GM23338 (cell line): ENCODE data around the gene PPM1H. TPM values are rescaled to one million over a fixed set of nuclear protein-coding genes. Genes with fewer than 3 reads are reported as not detected.

Experiments used
- ATAC-seq: fragments of 200-7000 bp; cut with Tn5 transposase; 3 replicates; pipeline ENCODE4 v1.9.1; 2020
- DNase-seq: peaks from one replicate; pipeline ENCODE4 v3.0.0-alpha.2; 2015; ENCODE audit warnings: low spot score
- H2AFZ ChIP-seq: fragments of 200-600 bp; sonication (generic); 2 replicates; pipeline ENCODE4 v1.8.0; 2016; ENCODE audit warnings: antibody characterized with exemption, mild to moderate bottlenecking, moderate library complexity
- H3F3A ChIP-seq: fragments of 200-600 bp; sonication (generic); replicated peaks from 2 replicates; pipeline ENCODE4 v1.8.0; 2017; ENCODE audit warnings: antibody characterized with exemption, mixed run types, low read depth
- H3K27ac ChIP-seq: fragments of 200-600 bp; sonication (generic); 2 replicates; pipeline ENCODE4 v1.6.1; 2016; ENCODE audit warnings: low read depth
- H3K27me3 ChIP-seq: fragments of 200-600 bp; sonication (generic); 2 replicates; pipeline ENCODE4 v1.8.0; 2016; ENCODE audit warnings: mild to moderate bottlenecking, mixed run types, moderate library complexity; ENCODE audit not compliant: insufficient read depth
- H3K36me3 ChIP-seq: fragments of 200-600 bp; sonication (generic); 2 replicates; pipeline ENCODE4 v1.8.0; 2016; ENCODE audit warnings: mild to moderate bottlenecking; ENCODE audit not compliant: insufficient read depth
- H3K4me1 ChIP-seq: fragments of 200-600 bp; sonication (generic); 2 replicates; pipeline ENCODE4 v1.8.0; 2016; ENCODE audit warnings: mild to moderate bottlenecking, moderate library complexity; ENCODE audit not compliant: insufficient read depth
- H3K4me2 ChIP-seq: fragments of 200-600 bp; sonication (generic); 2 replicates; pipeline ENCODE4 v1.7.1; 2017; ENCODE audit warnings: mixed run types
- H3K4me3 ChIP-seq: fragments of 200-600 bp; sonication (generic); 2 replicates; pipeline ENCODE4 v1.6.1; 2016; ENCODE audit warnings: mixed run types
- H3K79me2 ChIP-seq: fragments of 200-600 bp; sonication (generic); replicated peaks from 2 replicates; pipeline ENCODE4 v1.8.0; 2017; ENCODE audit warnings: mild to moderate bottlenecking; ENCODE audit not compliant: insufficient read depth
- H3K9me2 ChIP-seq: fragments of 200-600 bp; sonication (generic); 2 replicates; pipeline ENCODE4 v1.8.0; 2017; ENCODE audit not compliant: insufficient read depth
- H4K20me1 ChIP-seq: fragments of 200-600 bp; sonication (generic); replicated peaks from 2 replicates; pipeline ENCODE4 v1.8.0; 2017; ENCODE audit warnings: mild to moderate bottlenecking; ENCODE audit not compliant: insufficient read depth
- H3K27ac Mint-ChIP-seq: 2 replicates; pipeline ENCODE4 v1.8.0; 2020; ENCODE audit warnings: inconsistent platforms, mild to moderate bottlenecking, moderate library complexity, mixed read lengths
- H3K27me3 Mint-ChIP-seq: 3 replicates; pipeline ENCODE4 v1.8.0; 2022; ENCODE audit warnings: low read depth, mild to moderate bottlenecking, moderate library complexity, mixed read lengths, inconsistent platforms; ENCODE audit not compliant: insufficient read depth, poor library complexity
- H3K36me3 Mint-ChIP-seq: 3 replicates; pipeline ENCODE4 v1.8.0; 2021; ENCODE audit warnings: low read depth, mild to moderate bottlenecking, inconsistent platforms, moderate library complexity, mixed read lengths
- H3K4me1 Mint-ChIP-seq: 3 replicates; pipeline ENCODE4 v1.8.0; 2020; ENCODE audit warnings: mild to moderate bottlenecking, inconsistent platforms, mixed read lengths
- H3K4me3 Mint-ChIP-seq: 3 replicates; pipeline ENCODE4 v1.8.0; 2021; ENCODE audit warnings: moderate library complexity, mild to moderate bottlenecking, inconsistent platforms, mixed read lengths
- H3K9me3 Mint-ChIP-seq: 3 replicates; pipeline ENCODE4 v1.8.0; 2020; ENCODE audit warnings: moderate library complexity, mild to moderate bottlenecking, inconsistent platforms, mixed read lengths
- CREB1 ChIP-seq: fragments of 250-450 bp; sonication (Bioruptor Pico); IDR thresholded peaks from 2 replicates; pipeline ENCODE4 v1.5.0; 2020; ENCODE audit warnings: low read depth, mild to moderate bottlenecking, moderate library complexity
- ETS1 ChIP-seq: IDR thresholded peaks from 2 replicates; pipeline ENCODE4 v1.6.1; 2016; ENCODE audit warnings: antibody characterized with exemption
- EZH2phosphoT487 ChIP-seq: fragments of 200-600 bp; sonication (generic); IDR thresholded peaks from one replicate; pipeline ENCODE4 v1.8.1; 2018; ENCODE audit warnings: antibody characterized with exemption; ENCODE audit not compliant: unreplicated experiment
- JUNB ChIP-seq: IDR thresholded peaks from one replicate; pipeline ENCODE4 v1.6.1; 2016; ENCODE audit warnings: antibody characterized with exemption; ENCODE audit not compliant: unreplicated experiment
- STAT1 ChIP-seq: IDR thresholded peaks from one replicate; pipeline ENCODE4 v1.6.1; 2016; ENCODE audit warnings: antibody characterized with exemption; ENCODE audit not compliant: unreplicated experiment
- ZNF331 ChIP-seq: fragments of 250-450 bp; sonication (Bioruptor Pico); IDR thresholded peaks from 2 replicates; pipeline ENCODE4 v1.5.0; 2020; ENCODE audit warnings: low read depth, mild to moderate bottlenecking, moderate library complexity
- polyA plus RNA-seq: library from polyadenylated mRNA; unstranded; fragments of >200 nt; fragmentation: Nextera tagmentation; extraction: Ambion mirVana; gene quantifications from 2 replicates; pipeline ENCODE4 v1.2.1, GENCODE V29; 2016
- total RNA-seq: library from RNA; depleted of rRNA; stranded (reverse); fragments of >200 nt; shearing (Covaris generic); gene quantifications from 2 replicates; pipeline ENCODE4 v1.2.3, GENCODE V29; 2014
- TF ChIP-seq, protein P1 (sequence below): IDR thresholded peaks from one replicate; pipeline ENCODE4 v1.6.1; 2018; ENCODE audit warnings: antibody characterized with exemption; ENCODE audit not compliant: unreplicated experiment

Gene PPM1H
- total and polyA plus RNA-seq, 2 experiments from 2014 or later = 11.4 to 41.2 TPM

DNA sequence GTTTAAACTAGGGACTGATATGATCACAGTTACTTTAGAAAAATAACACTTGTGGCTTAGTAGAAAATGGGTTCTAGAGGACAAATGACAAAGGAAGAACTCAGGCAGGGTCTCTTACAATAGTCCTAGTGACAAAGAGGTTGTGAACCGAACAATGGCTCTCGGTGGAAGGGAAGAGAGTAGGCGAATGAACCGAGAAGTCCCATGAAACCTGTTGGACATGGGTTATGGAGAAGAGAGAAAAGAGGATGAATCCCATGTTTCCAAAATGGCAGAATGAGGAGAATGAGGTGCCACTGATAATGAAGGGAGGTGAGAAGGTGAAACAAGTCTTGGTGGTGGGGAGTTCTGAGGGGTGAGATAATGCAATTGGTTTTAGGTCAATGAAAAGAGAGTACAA lies 94.1 kb downstream of the PPM1H start:
- H3K27me3 Mint-ChIP-seq = peaks cover 4% of the 10 kb centered on the region
- Histone ChIP-seq H3K27me3 (no peaks in the 10 kb centered on the region), H3F3A (no peaks in the 10 kb centered on the region)

GRCh38 chr12:62839869-62840660 lies 94.9 kb downstream of the PPM1H start:
- Histone ChIP-seq H3K4me2 (no peak overlapping the region), H3K4me1 (peaks cover 19% of the 10 kb centered on the region), H3K9me2 (0 out of 2 replicates have a peak, but pooled peaks cover 3% of the 10 kb centered on the region), H2AFZ (no peak overlapping the region), H3K4me3 (no peak overlapping the region), H3K79me2 (peaks cover 43% of the 10 kb centered on the region), H4K20me1 (no peaks in the 10 kb centered on the region), H3K27me3 (no peaks in the 10 kb centered on the region), H3K27ac (no peak overlapping the region), H3F3A (no peaks in the 10 kb centered on the region), H3K36me3 (no peaks in the 10 kb centered on the region)
- Mint-ChIP-seq H3K36me3 (peaks cover 21% of the 10 kb centered on the region), H3K4me1 (peaks cover 21% of the 10 kb centered on the region), H3K4me3 (no peak overlapping the region), H3K27ac (no peak overlapping the region), H3K9me3 (peaks cover 6% of the 10 kb centered on the region), H3K27me3 (peaks cover 3% of the 10 kb centered on the region)
- no peak for DNase-seq
- ATAC-seq = no peak
- TF ChIP-seq EZH2phosphoT487 (no peak), JUNB (no peak), CREB1 (CRISPR knock-in tag) (no peak)

More for the DNA sequence above, 94.1 kb downstream of the PPM1H start:
- H3K9me2 ChIP-seq = 0 out of 2 replicates have a peak, but pooled peaks cover 3% of the 10 kb centered on the region
- H3K4me2 ChIP-seq = no peak overlapping the region
- Mint-ChIP-seq H3K4me1 (peaks cover 25% of the 10 kb centered on the region), H3K4me3 (no peak overlapping the region), H3K27ac (no peak overlapping the region), H3K36me3 (peaks cover 21% of the 10 kb centered on the region), H3K9me3 (peaks cover 6% of the 10 kb centered on the region)
- H3K79me2 ChIP-seq = peaks cover 39% of the 10 kb centered on the region
- DNase-seq (no peak), ATAC-seq (no peak)
- peaks cover 21% of the 10 kb centered on the region for H3K4me1 ChIP-seq
- no peak overlapping the region for H3K27ac ChIP-seq
- H2AFZ ChIP-seq = no peak overlapping the region
- H4K20me1 ChIP-seq = no peaks in the 10 kb centered on the region
- H3K36me3 ChIP-seq = no peaks in the 10 kb centered on the region
- no peak overlapping the region for H3K4me3 ChIP-seq
- TF ChIP-seq STAT1 = no peak
- TF ChIP-seq ETS1 = no peak
- TF ChIP-seq ZNF331 (CRISPR knock-in tag) = no peak
- TF ChIP-seq, protein P1, sequence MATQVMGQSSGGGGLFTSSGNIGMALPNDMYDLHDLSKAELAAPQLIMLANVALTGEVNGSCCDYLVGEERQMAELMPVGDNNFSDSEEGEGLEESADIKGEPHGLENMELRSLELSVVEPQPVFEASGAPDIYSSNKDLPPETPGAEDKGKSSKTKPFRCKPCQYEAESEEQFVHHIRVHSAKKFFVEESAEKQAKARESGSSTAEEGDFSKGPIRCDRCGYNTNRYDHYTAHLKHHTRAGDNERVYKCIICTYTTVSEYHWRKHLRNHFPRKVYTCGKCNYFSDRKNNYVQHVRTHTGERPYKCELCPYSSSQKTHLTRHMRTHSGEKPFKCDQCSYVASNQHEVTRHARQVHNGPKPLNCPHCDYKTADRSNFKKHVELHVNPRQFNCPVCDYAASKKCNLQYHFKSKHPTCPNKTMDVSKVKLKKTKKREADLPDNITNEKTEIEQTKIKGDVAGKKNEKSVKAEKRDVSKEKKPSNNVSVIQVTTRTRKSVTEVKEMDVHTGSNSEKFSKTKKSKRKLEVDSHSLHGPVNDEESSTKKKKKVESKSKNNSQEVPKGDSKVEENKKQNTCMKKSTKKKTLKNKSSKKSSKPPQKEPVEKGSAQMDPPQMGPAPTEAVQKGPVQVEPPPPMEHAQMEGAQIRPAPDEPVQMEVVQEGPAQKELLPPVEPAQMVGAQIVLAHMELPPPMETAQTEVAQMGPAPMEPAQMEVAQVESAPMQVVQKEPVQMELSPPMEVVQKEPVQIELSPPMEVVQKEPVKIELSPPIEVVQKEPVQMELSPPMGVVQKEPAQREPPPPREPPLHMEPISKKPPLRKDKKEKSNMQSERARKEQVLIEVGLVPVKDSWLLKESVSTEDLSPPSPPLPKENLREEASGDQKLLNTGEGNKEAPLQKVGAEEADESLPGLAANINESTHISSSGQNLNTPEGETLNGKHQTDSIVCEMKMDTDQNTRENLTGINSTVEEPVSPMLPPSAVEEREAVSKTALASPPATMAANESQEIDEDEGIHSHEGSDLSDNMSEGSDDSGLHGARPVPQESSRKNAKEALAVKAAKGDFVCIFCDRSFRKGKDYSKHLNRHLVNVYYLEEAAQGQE = no peak
- TF ChIP-seq CREB1 (CRISPR knock-in tag) = no peak
